NCI-H510A (cell line): ENCODE results near the gene COL16A1.
A peak's percentile ranks its signal among the peaks of the same experiment; 100 is the strongest.

ENCODE experiments used
- DNase-seq: peaks from one replicate; lab custom pipeline; 2025; lab: John Stamatoyannopoulos, UW

The COL16A1 gene

GRCh38 chr1:31687601-31688000 lies 16.2 kb downstream of the COL16A1 start:
- no peak for DNase-seq

DNA sequence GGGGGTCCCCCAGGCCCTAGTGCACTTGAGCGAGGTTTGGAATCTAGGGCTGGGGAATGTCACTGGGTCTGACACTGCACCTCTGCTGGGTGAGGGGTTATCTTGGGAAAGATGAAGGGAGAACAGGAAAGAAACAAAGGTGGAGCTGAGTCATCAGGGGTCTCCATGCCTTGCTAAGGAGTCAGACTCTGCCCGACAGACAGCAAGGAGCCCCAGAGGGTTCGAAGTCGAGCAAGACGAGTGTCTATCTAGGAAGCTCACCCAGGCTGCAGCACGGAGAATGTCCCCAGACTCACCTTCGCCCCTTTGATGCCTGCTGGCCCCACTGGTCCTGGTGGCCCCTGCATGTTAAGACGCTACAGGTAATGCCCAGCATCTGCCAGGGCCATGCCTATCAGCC lies 18.0 kb downstream of the COL16A1 start:
- no peak for DNase-seq

- DNase-seq = no peak
Measured at GRCh38 chr1:31683997-31684396, 19.8 kb downstream of the COL16A1 start.

GRCh38 chr1:31681415-31681814 lies 22.4 kb downstream of the COL16A1 start:
- DNase-seq = no peak

- no peak for DNase-seq
Measured at GRCh38 chr1:31679676-31680230, 24.1 kb downstream of the COL16A1 start.

- DNase-seq = no peak
Measured at GRCh38 chr1:31679091-31679490, 24.7 kb downstream of the COL16A1 start.

DNA sequence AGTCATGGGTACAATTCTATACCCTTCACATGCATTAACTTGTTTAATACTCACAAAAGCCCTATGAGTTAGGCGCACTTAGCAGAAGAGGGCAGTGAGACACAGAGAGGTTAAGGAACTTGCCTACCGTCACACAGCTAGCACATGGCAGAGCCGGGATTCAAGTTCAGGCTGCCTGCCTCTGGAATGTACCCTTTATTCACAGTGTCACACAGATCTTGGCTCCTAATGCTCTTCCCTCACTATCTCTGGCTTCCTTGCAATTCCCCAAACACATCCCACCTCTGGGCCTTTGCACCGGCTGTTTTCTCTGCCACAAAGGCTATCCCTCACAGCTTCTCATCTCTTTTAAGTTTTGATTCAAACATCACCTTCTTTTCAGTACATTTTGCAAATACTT lies 25.1 kb downstream of the COL16A1 start:
- DNase-seq = no peak

DNA sequence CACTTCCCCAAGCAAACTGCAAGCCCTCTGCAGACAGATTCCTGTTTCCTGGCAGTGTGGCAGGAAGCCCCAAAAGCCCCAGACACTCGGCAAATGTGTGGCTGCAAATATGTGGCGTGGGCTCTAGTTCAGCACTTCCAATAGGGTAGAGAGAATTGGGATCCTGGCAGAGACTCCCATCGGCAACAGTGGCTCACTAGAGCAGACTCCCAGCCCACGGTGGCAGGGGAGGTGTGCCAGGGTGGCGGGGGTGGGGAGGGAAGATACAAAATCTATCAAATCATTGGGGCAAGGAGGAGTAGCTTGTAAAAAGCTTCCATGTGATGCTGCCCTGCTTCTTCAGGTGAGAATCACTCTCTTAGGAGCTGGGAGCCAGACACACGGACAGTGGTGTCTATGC lies 25.9 kb downstream of the COL16A1 start:
- DNase-seq = no peak

DNA sequence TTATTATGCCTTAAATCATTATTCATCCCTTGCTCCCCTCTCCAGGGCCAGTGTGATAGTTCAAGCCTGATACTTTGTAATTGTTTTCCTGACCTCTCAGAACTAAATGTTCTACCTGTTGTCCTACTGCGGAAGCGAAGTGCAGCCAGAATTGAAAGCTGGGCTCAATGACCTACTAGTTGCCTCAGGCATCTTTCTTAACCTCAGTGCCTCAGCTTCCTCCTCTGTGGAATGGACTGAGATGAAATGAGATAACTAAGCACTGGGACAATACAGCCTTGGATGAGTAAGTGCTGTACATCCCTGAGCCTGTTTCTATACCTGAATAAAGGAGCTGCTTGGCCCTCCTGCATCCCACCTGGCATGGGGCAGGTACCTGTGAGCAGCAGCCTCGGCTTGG lies 26.4 kb downstream of the COL16A1 start:
- DNase-seq = no peak

DNA sequence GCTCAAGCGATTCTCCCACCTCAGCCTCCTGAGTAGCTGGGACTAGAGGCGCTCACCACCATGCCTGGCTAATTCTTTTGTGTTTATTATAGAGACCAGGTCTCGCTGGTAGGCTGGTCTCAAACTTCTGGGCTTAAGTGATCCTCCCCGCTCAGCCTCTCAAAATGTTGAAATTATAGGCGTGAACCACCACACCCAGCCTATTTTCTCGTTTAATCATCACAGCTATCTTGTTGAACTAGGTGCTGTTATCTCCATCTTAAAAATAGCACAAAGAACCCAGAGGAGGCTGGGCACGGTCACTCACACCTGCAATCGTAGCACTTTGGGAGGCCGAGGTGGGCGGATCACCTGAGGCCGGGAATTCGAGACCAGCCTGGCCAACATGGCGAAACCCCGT lies 28.1 kb downstream of the COL16A1 start:
- no peak for DNase-seq

GRCh38 chr1:31675161-31675560 lies 28.7 kb downstream of the COL16A1 start:
- no peak for DNase-seq

DNA sequence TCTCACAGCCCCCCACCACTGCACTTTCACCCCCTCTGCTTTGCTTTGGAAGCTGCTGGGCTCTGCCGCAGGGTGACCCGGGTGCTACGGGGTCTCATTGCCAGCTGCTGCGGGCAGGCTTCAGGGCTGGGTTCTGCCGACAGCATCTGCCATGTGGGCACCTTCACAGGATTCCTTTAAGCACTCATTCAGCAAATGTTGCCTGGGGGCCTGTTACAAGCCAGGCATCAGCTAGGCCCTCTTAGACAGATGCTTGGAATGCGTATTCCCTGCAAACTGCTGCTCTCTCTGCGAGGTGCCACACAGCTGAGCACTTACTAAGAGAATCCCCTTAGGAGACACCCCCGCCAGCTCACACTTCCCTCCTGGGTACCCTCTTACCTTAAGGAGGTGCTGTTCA lies 29.2 kb downstream of the COL16A1 start:
- no peak for DNase-seq

- no peak for DNase-seq
Measured at GRCh38 chr1:31673433-31673832, 30.4 kb downstream of the COL16A1 start.

DNA sequence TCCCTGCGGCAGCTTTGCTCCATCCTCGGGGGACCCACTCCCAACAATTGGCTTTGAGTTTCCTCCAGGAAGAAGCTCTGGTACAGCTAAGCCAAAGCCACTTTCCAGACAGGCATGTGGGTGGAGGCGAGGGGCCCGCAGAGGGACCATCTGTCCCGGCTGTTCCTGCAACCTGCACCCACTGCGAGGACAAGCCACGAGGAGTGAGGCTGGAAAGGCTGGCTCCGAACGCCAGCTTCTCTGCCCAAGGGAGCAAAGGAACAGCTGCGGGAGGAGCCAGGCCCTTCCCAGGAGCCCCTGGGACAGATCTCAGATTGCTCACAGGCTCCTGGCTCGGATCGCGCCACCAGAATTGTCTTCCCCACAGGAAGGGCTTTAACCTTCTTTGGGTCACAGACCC lies 30.8 kb downstream of the COL16A1 start:
- DNase-seq = no peak

- DNase-seq = no peak
Measured at GRCh38 chr1:31671561-31672201, 32.1 kb downstream of the COL16A1 start.

GRCh38 chr1:31671147-31671546 lies 32.7 kb downstream of the COL16A1 start:
- DNase-seq = no peak

DNA sequence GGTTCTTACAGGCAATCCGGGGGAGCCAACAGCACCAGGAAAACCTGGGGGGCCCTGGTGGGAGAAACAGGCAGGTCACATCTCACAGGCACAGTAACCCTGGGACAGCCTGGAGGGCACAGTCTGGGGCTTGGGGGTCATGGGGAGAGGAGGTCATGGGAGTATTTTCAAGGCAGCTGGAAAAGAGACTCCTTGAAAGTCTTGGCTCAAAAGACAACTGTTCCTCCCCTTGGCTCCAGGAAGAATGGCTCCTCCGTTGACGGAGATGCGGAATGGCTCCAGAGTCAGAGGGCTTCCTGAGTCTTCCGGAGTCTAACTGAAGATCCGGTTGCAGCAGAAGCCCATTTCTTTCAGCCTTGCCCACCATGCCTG lies 33.2 kb downstream of the COL16A1 start:
- no peak for DNase-seq

DNA sequence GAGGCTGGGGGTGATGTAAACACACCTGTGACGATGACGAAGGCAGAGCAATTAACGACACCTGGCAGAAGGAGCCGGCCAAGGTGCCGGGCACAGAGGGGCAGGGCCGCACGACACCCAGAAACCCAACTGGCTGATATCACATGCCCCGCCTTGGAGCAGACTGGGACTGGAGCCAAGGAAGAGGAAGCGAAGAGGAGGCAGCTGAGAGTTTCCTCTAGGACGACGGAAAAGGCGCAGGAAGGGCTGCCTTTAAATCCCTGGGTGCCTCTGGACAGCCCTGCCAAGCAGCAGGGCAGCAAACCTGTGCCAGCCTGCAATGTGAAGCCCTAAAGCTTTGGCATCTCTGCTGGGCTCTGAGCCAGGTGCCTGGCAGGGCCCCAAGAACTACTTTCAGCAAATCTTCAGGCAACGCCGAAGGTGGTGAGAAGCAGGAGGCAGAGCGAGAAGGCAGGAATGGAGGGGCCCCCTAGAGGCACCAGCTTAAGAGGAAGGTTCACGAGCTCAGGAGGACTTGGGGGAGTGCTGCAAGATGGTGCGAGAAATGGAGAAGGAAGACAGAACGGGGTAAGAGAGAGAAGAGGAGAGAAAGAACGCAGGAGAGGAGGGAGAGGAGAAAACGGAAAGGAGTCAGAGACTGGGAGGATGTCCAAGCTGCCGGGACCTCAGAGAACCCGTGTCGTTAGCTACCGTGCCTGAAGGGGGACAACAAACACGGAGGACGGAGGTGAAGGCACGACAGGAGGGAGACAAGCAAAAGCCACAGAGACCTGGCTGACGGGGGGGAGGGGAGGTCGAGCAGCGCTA lies 33.8 kb downstream of the COL16A1 start:
- DNase-seq = peak; percentile 74

DNA sequence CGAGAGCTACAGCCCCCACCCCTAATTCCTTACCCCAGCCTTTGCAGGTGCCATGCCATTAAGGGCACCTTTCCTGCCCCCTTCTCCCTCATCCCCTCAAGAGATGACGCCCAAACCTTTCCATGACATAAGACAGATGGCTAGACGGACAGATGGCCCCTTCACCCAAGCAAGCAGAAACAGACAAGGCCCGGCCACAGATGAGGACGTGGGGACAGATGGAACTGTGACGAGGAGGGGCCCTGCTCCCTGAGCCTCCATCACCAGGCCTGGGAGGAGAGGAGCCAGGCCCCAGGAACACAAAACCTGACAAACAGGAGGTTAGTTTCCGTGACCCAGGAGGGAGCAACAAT lies 34.4 kb downstream of the COL16A1 start:
- no peak for DNase-seq

DNA sequence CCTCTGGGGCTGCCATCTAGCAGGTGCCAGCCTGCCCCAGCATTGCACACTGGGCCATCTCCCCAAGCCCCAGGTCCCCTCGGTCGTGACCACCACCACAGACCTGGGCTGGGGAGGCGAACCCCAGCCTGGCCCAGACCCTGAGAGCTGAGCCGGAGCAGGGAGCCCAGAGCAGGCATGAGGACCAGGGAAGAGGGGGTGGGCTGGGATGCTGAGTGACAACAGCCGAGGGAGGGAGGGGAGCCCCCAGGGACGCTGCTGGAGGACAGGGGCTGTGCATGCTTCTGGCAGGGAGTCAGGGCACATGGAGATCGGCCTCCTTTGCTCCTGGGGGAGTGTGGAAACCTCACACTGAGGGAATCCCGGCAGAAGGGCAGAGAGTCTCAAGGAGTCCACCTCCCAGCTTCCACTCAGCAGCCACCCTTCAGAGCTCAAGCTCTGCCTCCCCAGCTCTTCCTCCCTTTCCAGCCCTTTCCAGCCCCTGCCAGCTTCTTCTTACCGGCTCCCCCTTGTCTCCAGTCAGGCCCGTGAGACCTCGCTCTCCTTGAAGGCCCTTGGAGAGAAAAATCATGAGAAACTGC lies 35.4 kb downstream of the COL16A1 start:
- DNase-seq = no peak

GRCh38 chr1:31667065-31667785 lies 36.6 kb downstream of the COL16A1 start:
- DNase-seq = no peak

DNA sequence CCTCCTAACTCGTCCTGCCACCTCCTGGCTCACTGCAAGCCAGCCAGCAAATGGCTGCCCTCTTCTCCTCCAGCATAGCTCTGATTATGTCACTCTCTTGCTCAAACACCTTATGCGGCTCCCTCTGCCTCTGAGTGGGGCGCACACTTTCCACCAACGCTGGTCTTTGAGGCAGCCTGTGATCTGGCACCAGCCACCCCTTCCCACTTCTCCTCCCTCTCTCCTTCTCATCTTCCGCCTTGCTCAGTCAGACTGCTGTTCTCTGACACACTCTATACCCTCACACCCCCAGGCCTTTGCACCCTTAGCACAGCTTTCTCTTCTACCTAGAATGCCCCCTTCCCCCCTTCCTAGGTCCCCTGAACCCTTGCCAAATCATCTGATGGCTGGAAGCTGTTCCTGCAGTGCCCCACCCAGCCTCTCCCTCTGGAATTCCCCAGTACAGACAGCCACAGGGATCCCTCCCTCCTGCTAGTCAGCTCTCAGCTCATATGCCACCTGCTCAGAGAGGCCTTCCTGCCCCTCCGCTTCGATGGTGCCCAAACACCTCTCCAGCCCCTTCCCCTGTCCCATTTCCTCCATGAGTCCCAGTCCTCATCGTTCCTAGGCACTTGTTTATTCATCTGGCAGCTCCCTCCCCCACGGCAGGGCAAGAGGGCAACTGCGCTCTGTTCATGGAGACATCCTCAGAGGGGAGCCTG lies 37.4 kb downstream of the COL16A1 start:
- DNase-seq = no peak
